Measurements from ENCODE around the gene POLR2L. TPM values are rescaled to one million over a fixed set of nuclear protein-coding genes. Genes with fewer than 3 reads are reported as not detected.

POLR2L gene
- total and polyA plus RNA-seq, 2 of the 13 experiments (the other 11 are each of a cell fraction or from before 2014, with no cell fraction given) = 104 to 114 TPM

GRCh38 chr11:796565-797295, 45.6 kb downstream of the POLR2L start (continued):
- TF ChIP-seq ZNF780A (CRISPR knock-in tag; IDR thresholded peaks at IDR 0.05) (no peak), FOXP1 (IDR thresholded peaks at IDR 0.05) (no peak), FOXP1 (CRISPR knock-in tag; IDR thresholded peaks at IDR 0.05) (no peak), ZNF777 (CRISPR knock-in tag; IDR thresholded peaks at IDR 0.05) (no peak), TOE1 (CRISPR knock-in tag; IDR thresholded peaks at IDR 0.05) (no peak), THAP11 (CRISPR knock-in tag; IDR thresholded peaks at IDR 0.05) (no peak), ZSCAN5A (CRISPR knock-in tag; IDR thresholded peaks at IDR 0.05; ENCODE audit: borderline replicate concordance) (no peak), ZNF251 (CRISPR knock-in tag; IDR thresholded peaks at IDR 0.05) (no peak), SMAD3 (CRISPR knock-in tag; IDR thresholded peaks at IDR 0.05) (no peak), ZNF646 (CRISPR knock-in tag; IDR thresholded peaks at IDR 0.05) (no peak), ZNF354B (CRISPR knock-in tag; IDR thresholded peaks at IDR 0.05) (no peak)
- TF ChIP-seq, protein P1, sequence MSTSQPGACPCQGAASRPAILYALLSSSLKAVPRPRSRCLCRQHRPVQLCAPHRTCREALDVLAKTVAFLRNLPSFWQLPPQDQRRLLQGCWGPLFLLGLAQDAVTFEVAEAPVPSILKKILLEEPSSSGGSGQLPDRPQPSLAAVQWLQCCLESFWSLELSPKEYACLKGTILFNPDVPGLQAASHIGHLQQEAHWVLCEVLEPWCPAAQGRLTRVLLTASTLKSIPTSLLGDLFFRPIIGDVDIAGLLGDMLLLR (CRISPR knock-in tag; IDR thresholded peaks at IDR 0.05) = peak; percentile 34; the same call in 1 of the 2 replicates
- TF ChIP-seq, protein P2, sequence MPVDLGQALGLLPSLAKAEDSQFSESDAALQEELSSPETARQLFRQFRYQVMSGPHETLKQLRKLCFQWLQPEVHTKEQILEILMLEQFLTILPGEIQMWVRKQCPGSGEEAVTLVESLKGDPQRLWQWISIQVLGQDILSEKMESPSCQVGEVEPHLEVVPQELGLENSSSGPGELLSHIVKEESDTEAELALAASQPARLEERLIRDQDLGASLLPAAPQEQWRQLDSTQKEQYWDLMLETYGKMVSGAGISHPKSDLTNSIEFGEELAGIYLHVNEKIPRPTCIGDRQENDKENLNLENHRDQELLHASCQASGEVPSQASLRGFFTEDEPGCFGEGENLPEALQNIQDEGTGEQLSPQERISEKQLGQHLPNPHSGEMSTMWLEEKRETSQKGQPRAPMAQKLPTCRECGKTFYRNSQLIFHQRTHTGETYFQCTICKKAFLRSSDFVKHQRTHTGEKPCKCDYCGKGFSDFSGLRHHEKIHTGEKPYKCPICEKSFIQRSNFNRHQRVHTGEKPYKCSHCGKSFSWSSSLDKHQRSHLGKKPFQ (CRISPR knock-in tag; IDR thresholded peaks at IDR 0.05; ENCODE audit: insufficient replicate concordance) = no peak
